A549 treated with CpdA at 1 μM for 4 hours (cell line): Measurements from ENCODE around the gene ZNF236. TPM values are rescaled to one million over a fixed set of nuclear protein-coding genes. Genes with fewer than 3 reads are reported as not detected.

Source experiments
- total RNA-seq: library from RNA; stranded (reverse); fragments of 200-300 nt; extraction: Qiagen RNA extraction; gene quantifications from 5 replicates; pipeline ENCODE4 v1.2.3, GENCODE V29; 2022; ENCODE audit warnings: low read depth

ZNF236 gene
- total RNA-seq, result 2.2 to 5.5 TPM (median 2.9 TPM) in 5 replicates

DNA sequence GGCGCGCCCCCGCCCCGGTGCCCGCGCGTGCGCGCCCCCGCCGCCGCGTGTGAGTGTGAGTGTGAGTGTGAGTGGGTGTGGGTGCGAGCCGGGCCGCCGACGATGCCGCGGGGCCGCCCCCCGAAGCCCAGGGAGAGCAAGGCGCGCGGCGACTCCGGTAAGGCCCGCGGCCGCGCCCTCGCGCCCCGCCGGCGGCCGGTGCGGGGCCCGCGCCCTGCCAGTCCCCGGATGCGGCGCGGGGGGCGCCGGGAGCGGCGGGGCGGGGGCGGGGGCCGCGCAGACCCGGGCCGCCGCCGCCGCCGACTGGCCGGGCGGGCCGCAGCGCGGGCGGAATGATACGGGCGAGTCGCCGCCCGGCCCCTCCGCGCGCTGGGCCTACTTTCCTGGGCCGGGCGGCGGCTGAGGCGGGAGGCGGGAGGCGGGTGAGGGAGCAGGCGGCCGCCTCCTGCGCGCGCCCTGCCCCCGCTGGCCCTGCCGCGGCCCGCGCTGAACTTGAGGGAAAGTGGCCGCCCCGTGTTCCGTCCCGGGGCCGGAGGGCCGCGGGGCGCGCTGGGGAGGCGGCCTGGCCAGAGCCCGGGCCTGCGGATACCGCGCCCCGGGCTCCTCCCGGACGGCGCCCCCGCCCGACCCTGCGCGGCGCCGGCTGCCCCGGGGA is at the start of gene ZNF236:
ZNF236 (plus strand) TSS at position 52 of the 655 bp plus-strand sequence; CDS start at position 103, 51 bp downstream.

